Measurements from ENCODE around the gene ZDHHC14.

Gene ZDHHC14

DNA sequence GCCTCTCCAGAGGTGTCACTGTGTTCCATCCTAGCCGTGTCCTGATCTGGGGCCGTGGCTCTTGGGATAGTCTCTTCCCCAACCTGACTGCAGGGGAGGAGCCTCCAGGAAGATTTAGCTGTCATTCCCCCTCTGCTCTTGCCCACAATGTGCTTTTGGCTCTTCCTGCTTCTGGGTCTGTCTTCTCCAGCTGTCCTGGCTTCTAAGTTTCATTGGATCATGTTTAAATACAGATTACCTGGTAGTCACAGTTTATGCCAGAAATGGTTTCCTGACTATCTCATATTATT, 139.1 kb downstream of the ZDHHC14 start:
- no peak for DNase-seq

DNA sequence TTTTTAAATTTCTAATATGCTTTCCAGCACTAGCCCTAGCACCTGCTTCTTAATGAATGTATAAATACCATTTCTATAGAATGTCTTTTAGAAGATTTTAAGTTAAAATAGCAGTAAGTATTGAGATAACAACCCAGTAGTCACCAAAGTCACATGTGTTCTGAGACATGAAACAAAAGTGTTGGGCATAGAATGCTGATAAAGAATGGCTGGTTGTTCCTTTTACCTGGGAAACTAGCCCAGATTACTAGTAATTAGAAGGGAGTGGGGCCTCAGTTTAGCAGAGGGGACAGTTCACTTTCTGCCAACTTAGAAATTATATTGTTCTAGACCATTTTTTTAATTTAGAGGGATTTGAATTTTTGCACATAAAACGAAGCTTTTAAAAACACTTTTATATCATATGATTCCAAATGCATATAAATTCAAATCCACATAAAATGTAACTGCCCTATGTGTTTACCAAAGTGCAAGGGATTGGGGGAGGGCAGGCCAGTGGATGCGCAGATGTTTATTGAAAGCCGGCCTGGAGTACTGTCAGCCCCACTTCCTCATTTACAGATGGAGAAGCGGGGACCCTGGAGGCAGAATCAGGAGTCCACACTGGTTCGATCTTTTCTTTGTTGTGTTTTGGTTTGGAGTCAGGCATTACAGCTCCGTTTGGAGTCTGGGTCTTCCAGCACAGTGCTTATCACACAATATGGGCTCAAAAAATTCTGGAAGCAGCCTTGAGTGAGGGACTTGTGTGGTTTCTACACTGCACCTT, 139.8 kb downstream of the ZDHHC14 start:
- no peak for DNase-seq

DNA sequence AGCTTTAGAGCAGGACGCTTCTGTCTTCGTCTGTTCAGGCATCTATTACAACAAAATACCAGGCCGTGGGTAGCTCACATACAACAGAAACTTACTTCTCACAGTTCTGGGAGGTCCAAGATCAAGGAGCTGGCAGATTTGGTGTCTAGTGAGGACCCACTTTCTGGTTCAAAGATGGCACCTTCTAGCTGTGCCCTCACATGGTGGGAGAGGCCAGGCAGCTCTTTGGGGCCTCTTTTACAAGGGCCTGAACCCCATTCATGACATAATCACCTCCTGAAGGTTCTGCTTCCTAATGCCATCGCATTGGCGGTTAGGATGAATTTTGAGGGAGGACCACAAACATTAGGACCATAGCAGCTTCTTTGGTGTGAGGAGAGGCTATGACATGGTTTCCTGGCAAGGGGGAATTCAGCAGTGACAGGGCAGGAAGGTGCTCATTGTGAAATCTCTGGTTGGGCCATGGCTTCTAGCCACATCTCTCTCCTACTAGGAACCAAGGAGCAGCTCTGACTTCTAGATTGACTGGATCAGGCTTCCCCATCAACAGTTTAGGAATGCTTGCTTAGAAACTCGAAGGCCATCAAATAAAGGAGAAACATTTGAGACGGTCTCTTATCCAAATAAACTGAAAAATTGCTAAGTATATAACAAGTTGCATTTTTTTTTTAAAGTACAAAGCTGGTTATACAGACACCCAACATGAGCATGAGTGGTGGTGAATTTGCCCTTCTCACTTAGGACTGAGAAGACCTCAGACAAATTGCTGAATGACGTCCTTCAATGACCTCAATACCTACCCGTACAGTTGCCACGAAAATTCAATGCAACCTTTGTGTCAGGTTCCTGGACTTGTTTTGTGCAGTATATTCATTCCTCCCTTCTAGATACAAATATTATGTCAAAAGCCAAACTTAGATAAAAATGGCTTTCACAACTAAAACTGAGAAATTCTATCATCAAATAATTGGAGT, 140.7 kb downstream of the ZDHHC14 start:
- DNase-seq: no peak

DNA sequence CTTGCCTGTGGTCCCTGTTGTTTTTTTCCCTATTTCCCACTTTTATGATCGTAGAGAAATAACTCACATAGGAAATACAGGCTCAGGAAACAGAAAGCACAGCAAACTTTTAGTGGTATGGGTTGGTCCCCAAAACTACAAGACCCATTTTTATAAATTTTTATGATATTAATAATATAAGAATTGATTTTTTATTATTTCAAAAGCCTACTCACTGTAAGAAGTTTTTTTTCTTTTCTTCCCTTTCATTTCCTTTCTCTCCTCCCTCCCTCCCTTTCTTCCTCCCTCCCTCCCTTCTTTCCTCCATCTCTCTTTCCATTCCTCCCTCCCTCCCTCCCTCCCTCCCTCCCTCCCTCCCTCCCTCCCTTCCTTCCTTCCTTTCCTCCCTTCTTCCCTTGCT, 141.5 kb downstream of the ZDHHC14 start:
- no peak for DNase-seq

DNA sequence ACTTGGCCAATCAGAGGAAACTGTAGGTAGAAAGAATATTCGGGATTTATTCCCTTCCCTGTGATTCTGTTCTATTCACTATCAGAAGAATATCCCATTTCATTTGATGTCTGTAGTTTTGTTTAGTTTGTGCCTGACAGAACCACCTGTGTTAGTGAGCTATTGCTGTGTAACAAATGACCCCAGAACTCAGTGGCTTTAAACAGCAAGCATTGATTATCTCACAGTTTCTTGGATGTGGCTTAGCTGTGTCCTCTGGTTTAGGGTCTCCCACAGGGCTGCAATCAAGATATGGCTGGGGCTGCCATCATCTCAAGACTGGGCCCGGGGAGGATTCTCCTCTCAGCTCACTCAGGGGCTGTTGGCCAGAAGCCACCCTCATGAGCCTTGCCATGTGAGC, 143.7 kb downstream of the ZDHHC14 start:
- no peak for DNase-seq

DNA sequence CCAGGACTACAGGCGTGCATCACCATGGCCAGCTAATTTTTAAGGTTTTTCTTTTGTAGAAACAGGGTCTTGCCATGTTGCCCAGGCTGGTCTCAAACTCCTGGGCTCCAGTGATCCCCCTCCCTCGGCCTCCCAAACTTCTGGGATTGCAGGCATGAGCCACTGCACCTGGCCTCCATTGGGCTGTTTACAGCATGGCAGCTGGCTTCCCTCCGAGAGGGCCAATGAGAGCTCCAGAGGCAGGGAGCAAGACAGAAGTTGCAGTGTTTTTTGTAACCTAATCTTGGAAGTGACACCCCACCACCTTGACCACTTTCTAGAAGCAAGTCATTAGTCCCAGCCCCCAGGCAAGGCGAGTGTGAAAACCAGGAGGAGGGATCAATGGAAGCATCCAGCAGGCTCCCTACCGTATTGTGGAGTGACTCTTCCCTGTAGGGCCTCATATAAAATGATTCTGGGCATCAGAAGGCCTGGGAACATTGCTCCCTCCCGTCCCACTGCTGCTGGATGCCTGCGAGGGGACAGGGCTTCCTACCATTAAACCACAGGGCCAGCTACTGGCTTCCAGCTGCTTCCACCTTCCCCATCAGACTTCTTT, 144.4 kb downstream of the ZDHHC14 start:
- DNase-seq: no peak

- no peak for DNase-seq
Observed at GRCh38 chr6:157525918-157526425, 145.0 kb downstream of the ZDHHC14 start.

DNA sequence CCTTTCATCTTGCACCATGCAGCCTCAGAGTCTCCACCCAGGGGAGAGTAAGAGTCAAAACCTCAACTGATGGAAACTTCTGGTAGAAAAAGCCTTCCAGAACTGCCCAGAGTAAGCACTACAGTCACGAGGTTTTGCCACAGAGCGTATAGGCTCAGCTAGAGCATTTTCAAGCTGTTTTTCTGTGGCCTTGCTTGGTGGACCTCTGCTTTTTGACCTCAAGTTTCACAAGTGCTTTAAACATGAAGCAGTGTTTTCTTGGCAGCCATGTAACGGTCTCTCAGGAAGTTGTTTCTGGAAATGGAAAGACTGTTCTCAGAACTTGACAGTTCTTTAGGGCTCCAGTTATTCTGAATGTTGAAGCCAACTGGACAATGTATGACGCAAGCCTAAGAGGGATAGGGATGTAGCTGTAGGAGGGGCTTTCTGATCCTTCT, 146.5 kb downstream of the ZDHHC14 start:
- DNase-seq: no peak

DNA sequence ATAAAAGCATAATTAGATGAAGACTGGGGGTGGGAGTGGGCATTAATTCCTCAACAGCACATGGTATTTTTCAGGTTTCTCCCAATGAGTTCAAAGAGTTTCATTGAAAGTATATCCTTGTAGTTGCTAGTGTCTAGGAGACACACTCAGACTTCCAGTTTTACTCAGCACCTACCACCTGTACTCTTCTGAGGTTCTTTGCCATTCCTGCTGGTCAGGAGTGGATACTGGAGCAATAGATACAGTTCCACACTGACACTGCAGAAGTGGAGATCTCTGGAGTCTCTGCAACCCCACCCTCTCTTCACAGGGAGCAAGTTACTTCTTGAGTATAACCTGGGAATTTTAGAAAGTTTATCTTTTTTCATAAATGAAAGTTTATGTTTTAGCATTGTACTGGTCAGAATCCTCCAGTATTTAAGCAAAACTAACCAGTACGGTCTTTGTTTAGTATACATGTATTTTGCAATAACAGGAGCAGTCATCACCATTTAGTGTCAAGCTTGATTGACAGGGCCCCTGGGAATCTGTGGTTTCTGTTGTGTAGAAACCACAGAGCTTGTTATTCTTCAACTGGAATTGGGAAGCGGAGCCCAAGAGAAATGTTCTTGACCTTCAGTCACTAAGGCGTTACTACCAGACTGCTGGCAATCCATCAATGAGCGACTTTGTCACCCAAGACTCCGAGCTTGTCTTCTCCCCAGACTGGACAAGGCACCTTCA, 148.1 kb downstream of the ZDHHC14 start:
- no peak for DNase-seq

DNA sequence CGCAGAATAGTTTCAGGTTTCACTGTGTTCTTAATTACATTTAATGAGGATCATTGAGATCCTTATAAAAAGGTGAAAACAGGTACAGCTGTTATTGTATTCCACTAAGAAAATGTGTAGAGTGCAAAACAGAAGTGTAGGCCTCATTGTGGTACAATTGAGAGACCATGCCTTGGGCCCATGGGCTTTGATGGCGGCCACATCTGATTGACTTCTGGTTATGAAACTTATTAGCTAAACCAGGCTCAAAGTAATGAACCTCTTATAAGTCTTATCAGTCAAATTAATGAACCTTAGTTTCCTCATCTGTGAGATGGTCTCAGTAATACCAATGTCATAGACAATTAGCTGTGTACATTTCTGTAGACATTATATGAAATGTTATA, 148.7 kb downstream of the ZDHHC14 start:
- DNase-seq: no peak

DNA sequence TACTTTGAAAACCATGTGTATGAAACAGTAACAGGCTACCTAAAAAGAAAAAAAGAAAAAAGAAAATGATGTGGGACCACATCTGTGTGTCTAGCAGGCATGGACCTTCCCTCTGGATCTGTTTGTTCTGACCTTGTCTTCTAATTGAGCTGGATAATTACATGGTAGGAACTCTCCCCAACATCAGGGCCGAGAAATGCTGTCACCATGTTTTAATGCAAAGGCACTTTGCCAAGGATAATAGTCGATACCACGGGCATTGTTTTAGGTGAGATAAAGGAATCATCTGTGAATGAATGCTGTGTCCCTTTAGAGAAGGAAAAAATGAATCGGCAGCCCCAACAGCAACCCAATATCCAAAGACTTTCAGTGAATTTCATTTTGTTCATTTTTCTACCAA, 149.1 kb downstream of the ZDHHC14 start:
- DNase-seq: no peak

GRCh38 chr6:157530724-157531168, 149.8 kb downstream of the ZDHHC14 start:
- DNase-seq: no peak

DNA sequence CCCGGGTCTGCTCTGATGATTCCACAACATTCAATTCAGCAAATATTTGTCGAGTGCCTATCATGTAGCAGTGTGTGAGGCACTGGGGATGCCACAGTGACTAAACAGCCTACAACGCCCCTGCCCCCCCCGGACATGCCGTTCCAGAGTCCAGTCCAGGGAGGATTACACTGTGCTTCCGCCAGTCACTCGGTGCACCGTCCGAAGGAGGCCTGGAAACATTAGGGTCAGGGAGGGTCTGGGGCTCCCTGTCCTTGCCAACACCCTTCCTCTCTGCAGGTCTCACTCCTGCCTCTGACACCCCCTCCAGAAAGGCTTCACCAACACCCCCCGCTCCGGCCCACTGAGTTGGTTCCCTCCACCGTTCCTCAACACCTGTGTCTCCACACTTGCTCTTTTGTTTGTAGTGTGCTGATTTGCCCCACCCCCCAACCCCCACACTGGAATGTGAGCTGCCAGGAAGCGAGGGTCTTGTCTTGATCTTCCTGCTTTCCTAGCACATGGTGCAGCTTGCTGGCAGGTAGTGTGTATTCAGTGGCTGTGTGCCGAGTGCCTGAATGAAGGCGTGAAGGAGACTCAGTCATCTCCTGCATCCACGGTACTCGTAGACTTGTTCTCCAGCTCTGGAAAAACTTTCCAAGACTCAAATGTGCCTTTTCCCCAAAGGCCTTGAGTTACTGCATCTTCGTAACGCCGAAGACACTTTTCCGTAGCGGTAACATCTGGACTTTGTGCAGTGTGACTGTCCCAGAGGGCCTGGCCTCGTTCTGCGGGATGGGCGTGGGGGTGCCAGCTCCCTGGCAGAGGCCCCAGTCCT, 150.4 kb downstream of the ZDHHC14 start:
- DNase-seq: no peak

GRCh38 chr6:157531986-157532365, 151.0 kb downstream of the ZDHHC14 start:
- DNase-seq: no peak

DNA sequence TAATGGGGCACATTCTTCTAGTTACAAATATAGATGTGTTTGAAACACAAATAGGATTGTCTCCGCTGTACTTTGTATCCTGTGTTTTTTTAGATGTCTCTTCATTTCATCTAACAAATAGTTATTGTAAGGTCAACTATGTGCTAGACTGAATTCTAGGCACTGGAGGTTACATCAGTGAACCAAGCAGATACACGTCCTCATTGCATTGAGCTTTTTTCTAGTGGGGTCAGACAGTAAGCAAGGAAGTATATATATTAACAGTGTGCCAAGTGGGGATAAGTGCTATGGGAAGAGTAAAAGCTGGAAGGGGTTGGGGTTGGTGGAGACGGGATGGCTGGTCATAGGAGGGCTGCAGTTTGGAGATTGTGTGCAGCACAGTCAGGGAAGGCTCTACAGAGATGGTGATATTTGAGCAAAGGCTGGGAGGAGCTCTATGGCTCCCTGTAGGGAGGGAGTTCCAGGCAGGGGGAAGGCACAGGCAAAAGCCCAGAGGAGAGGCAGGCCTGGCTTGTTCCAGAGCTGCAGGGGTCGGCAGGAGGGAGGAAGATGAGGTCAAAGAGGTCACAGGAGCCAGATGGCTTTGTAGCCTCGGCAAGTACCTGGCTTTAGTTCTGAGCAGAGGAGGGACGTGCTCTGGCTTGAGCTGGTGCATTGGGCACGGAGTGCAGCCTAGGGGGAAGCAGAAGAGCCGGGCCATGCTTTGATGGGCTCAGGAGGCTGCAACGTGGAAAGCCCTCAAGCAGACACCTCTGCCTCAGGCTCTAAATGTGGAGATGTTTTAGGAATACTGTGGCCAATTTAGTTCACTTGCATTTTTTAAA, 152.3 kb downstream of the ZDHHC14 start:
- no peak for DNase-seq

GRCh38 chr6:157534134-157534871, 153.3 kb downstream of the ZDHHC14 start:
- no peak for DNase-seq

DNA sequence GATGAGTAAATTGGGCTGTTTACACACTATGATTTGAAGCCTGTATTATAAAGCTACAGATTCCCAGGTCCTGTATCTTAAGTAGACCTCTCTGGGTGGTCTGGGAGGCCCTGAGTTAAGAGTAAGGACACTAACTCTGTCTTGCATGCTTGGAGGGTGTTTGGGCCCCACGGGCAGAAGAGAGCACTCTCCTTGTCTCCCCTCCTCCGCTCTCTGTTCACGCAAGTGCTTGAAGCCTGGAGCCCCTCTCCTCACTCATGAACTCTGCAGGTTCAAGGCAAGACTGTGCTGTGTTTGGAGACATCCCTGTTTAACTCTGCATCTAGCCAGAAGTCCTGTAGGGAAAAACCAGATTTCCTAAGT, 154.0 kb downstream of the ZDHHC14 start:
- DNase-seq: no peak

DNA sequence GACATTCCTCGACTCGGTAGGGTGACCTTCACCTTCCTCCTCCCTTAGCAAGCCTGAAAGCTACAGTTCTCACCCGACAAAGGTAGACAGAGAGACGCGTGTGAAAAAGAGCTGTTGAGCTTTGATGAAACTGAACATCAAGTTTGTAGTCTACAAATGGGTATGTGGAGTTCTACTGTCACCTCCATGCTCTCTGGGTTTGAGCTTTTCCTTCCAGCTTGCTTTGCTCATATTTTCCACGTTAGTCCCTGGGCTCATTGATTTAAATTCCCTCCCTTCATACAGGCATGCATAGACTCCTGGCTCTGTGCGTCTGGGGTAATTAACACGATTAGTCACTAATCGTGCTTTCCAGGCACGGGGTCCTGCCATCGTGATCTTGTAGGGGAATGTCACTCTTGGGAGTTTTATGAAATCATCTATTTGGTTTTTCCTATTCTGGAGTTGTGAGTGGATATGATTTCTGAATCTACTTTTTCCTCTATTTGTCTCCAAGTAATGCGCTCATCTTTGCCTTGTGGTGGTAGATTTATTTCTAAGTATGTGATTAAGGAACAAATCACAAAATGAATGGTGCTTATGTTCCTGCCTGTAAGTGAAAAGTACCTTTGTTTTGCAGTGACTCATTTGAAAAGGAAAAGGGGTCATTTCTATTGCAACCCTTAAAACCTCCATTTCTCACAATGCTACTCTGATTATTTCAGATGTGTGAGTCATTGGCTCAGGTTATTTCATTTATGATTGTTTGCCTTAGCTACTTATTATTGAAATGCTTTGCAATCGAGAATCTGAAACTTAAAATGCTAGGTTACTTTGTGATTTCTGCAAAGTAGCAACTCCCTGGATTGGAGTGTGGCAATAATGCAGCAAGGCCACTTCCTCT, 154.6 kb downstream of the ZDHHC14 start:
- peak; percentile 45 for DNase-seq

- no peak for DNase-seq
Observed at GRCh38 chr6:157536223-157536545, 155.2 kb downstream of the ZDHHC14 start.
